Effector memory CD4-positive, alpha-beta T cell (primary cell): ENCODE results near the gene SORCS1.

Experiments
- DNase-seq, 3 donors: peaks; one replicate each; pipeline ENCODE4 v3.0.0-alpha.2; 2020
- H3K27ac ChIP-seq: 2 replicates; pipeline ENCODE4 v1.7.0; 2013; ENCODE audit warnings: mild to moderate bottlenecking, low read length, moderate library complexity; ENCODE audit not compliant: insufficient read depth, poor library complexity, severe bottlenecking
- H3K27me3 ChIP-seq: replicated peaks from 2 replicates; pipeline ENCODE4 v1.7.0; 2013; ENCODE audit warnings: mild to moderate bottlenecking, low read length; ENCODE audit not compliant: insufficient read depth, control insufficient read depth, poor library complexity, severe bottlenecking
- H3K36me3 ChIP-seq: 2 replicates; pipeline ENCODE4 v1.7.0; 2013; ENCODE audit warnings: mild to moderate bottlenecking, low read length, moderate library complexity; ENCODE audit not compliant: control insufficient read depth, insufficient read depth
- H3K4me1 ChIP-seq: 2 replicates; pipeline ENCODE4 v1.7.0; 2013; ENCODE audit warnings: low read length, mild to moderate bottlenecking; ENCODE audit not compliant: control insufficient read depth, insufficient read depth, poor library complexity, severe bottlenecking
- H3K4me3 ChIP-seq: 2 replicates; pipeline ENCODE4 v1.7.0; 2013; ENCODE audit warnings: low read length, low read depth, mild to moderate bottlenecking; ENCODE audit not compliant: insufficient read depth, poor library complexity, severe bottlenecking
- H3K9me3 ChIP-seq: 2 replicates; pipeline ENCODE4 v1.7.0; 2013; ENCODE audit warnings: mild to moderate bottlenecking, low read length, moderate library complexity; ENCODE audit not compliant: control insufficient read depth

Gene SORCS1

GRCh38 chr10:106557053-106557452, 607.5 kb downstream of the SORCS1 start:
- Histone ChIP-seq H3K27ac (no peak overlapping the region), H3K27me3 (no peaks in the 10 kb centered on the region), H3K9me3 (no peaks in the 10 kb centered on the region), H3K4me3 (no peak overlapping the region), H3K36me3 (no peaks in the 10 kb centered on the region), H3K4me1 (no peaks in the 10 kb centered on the region)
- DNase-seq: no peak

GRCh38 chr10:106555599-106555998, 608.9 kb downstream of the SORCS1 start:
- Histone ChIP-seq H3K27ac (no peak overlapping the region), H3K4me1 (no peaks in the 10 kb centered on the region), H3K36me3 (no peaks in the 10 kb centered on the region), H3K9me3 (no peaks in the 10 kb centered on the region), H3K27me3 (no peaks in the 10 kb centered on the region), H3K4me3 (no peak overlapping the region)
- no peak for DNase-seq

DNA sequence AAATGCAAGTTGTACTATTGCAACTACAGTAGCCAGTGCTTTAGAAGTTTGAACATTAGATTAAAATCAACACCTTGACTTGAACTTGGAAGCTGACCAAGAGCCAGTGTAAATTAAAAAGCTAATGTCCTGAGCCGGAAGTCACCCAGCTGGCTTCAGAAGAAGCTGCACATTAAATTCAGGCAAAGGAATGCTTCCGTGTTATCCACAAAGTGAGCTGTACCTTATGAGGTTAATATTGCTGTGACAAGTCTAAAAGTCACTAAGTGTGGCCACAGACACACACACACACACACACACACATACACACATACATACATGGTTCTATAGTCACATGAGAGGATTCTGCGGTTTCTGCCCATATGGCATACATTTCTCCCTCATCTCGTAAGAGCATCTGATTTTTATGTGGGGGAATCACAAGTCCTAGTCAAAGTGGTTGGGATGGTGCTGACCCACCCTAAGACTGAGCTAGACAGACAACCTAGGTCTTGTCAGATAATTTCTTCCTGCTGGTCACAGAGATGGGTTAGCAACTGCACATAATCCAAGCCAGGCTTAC, 612.9 kb downstream of the SORCS1 start:
- Histone ChIP-seq H3K27me3 (no peaks in the 10 kb centered on the region), H3K36me3 (no peaks in the 10 kb centered on the region), H3K9me3 (no peaks in the 10 kb centered on the region), H3K4me3 (no peak overlapping the region), H3K27ac (no peak overlapping the region), H3K4me1 (no peaks in the 10 kb centered on the region)
- DNase-seq: no peak

GRCh38 chr10:106548832-106549231, 615.7 kb downstream of the SORCS1 start:
- H3K27me3 ChIP-seq: no peaks in the 10 kb centered on the region
- DNase-seq: no peak
- H3K9me3 ChIP-seq: no peaks in the 10 kb centered on the region
- no peaks in the 10 kb centered on the region for H3K36me3 ChIP-seq
- H3K27ac ChIP-seq: no peak overlapping the region
- no peak overlapping the region for H3K4me3 ChIP-seq
- no peaks in the 10 kb centered on the region for H3K4me1 ChIP-seq

GRCh38 chr10:106547047-106547635, 617.4 kb downstream of the SORCS1 start:
- no peaks in the 10 kb centered on the region for H3K36me3 ChIP-seq
- H3K9me3 ChIP-seq: no peaks in the 10 kb centered on the region
- H3K4me1 ChIP-seq: no peaks in the 10 kb centered on the region
- DNase-seq: no peak
- H3K27me3 ChIP-seq: no peaks in the 10 kb centered on the region
- no peak overlapping the region for H3K4me3 ChIP-seq
- no peak overlapping the region for H3K27ac ChIP-seq

GRCh38 chr10:106542461-106542860, 622.0 kb downstream of the SORCS1 start:
- no peaks in the 10 kb centered on the region for H3K27me3 ChIP-seq
- H3K4me3 ChIP-seq: no peak overlapping the region
- H3K9me3 ChIP-seq: no peaks in the 10 kb centered on the region
- DNase-seq: no peak
- no peaks in the 10 kb centered on the region for H3K4me1 ChIP-seq
- no peak overlapping the region for H3K27ac ChIP-seq
- H3K36me3 ChIP-seq: no peaks in the 10 kb centered on the region

DNA sequence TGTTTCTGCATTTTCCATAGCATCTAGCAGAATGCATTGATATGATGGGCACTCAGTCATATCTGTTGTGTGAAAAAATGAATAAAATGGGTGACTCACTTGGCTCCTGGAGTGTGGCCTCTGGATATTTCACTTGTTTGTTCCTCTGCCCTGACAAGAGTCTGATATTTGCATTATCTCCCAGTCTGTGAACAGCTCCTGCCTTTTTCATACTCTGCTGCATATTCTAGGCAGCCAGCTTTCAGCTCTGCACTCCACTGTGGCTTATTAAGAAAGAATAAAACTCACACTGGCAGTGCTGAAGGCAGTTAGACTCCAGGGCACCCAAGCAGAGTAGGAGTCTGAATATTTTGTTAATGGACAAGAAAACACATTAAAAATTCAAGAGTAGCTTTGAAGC, 623.9 kb downstream of the SORCS1 start:
- H3K4me3 ChIP-seq: no peak overlapping the region
- DNase-seq: no peak
- no peaks in the 10 kb centered on the region for H3K9me3 ChIP-seq
- H3K4me1 ChIP-seq: no peaks in the 10 kb centered on the region
- H3K36me3 ChIP-seq: no peaks in the 10 kb centered on the region
- no peaks in the 10 kb centered on the region for H3K27me3 ChIP-seq
- no peak overlapping the region for H3K27ac ChIP-seq

GRCh38 chr10:106537866-106538265, 626.6 kb downstream of the SORCS1 start:
- no peak overlapping the region for H3K27ac ChIP-seq

DNA sequence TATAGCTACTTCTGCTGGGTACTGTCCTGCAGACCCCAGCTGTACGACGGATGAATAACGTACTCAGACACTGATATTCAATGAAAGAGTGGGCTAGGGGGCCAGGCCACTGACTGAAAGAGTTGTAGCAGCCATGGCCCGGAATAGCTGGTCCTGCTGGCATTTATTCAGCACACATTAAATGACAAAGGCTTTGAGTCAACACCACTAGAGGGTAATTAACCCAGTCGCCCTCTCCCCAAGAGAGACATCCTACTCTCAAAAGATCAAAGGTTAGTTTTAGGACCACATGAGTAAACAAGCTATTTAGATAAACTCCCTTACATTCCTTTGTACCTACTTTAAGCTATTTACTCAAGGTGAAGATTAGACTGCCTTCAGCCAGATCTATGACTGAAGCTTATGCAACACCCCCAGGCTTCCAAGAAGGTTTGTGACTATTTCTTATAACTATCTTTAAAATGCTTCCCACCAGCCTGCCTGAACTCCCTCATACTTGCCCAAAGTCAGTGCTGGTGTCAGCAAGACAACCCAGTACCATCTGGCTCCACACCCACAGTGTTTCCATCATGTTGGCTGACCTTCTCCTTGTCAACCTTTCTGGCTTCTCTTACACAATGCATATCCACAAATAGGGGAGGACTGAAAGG, 629.1 kb downstream of the SORCS1 start:
- no peaks in the 10 kb centered on the region for H3K36me3 ChIP-seq
- no peaks in the 10 kb centered on the region for H3K9me3 ChIP-seq
- no peaks in the 10 kb centered on the region for H3K4me1 ChIP-seq
- no peaks in the 10 kb centered on the region for H3K27me3 ChIP-seq
- H3K27ac ChIP-seq: no peak overlapping the region
- no peak overlapping the region for H3K4me3 ChIP-seq
- no peak for DNase-seq

More at GRCh38 chr10:106537866-106538265, 626.6 kb downstream of the SORCS1 start:
- Histone ChIP-seq H3K27me3 (no peaks in the 10 kb centered on the region), H3K4me3 (no peak overlapping the region), H3K36me3 (no peaks in the 10 kb centered on the region), H3K9me3 (no peaks in the 10 kb centered on the region), H3K4me1 (no peaks in the 10 kb centered on the region)
- DNase-seq: no peak

DNA sequence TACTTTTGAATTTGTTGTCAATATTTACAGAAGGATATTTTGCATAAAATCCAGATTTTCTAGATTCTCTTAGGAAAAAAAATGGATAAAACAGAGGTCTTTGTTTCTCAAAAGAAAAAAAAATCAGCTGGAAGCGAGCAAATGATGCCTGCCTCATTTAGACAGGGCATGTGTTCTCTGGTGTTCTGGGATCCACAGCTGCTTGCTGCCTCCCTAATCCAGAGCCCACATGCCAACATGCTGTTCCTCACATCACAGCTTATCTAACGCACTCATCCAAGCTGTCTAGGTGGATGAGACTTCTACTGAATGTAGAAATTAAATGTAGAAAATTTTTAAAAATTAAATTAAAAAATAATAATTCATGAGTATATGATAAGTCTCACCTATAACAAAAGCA, 630.1 kb downstream of the SORCS1 start:
- Histone ChIP-seq H3K4me3 (no peak overlapping the region), H3K36me3 (no peaks in the 10 kb centered on the region), H3K9me3 (no peaks in the 10 kb centered on the region), H3K27me3 (no peaks in the 10 kb centered on the region), H3K4me1 (no peaks in the 10 kb centered on the region), H3K27ac (no peak overlapping the region)
- no peak for DNase-seq
